Naive thymus-derived CD8-positive, alpha-beta T cell (primary cell): ENCODE measurements around the gene SLC5A11. TPM values are rescaled to one million over a fixed set of nuclear protein-coding genes. Genes with fewer than 3 reads are reported as not detected.
"Not testable (repeated sequence)": the region's sequence is repeated elsewhere in the genome, so short reads cannot be mapped to it uniquely, and the experiment has no call there.

ENCODE experiments used
- ATAC-seq, 2 donors: fragments of 150-1000 bp; cut with Tn5 transposase in 1 of 2; sonication (Bioruptor Pico), chemical (Tn5 transposase) in 1 of 2; 1 replicate in 1 of 2; 2 replicates in 1 of 2; pipeline ENCODE4 v1.10.0; 2021; ENCODE audit warnings: mild to moderate bottlenecking in 2 of 2, moderate library complexity in 2 of 2
- POLR2A ChIA-PET: fragments of 350-600 bp; sonication (Branson Sonifier 250); formaldehyde crosslinking; loops from one replicate; lab custom pipeline; 2021; ENCODE audit warnings: antibody characterized with exemption; lab: Charles Lee
- DNase-seq, 10 donors: peaks; one replicate each; pipeline versions ENCODE4 v3.0.0 to v3.0.0-alpha.2; 2020 to 2022
- H3K27ac Mint-ChIP-seq, 10 donors: one replicate each; pipeline ENCODE4 v1.8.0; 2020 to 2022; ENCODE audit warnings: mild to moderate bottlenecking in 10 of 10, mixed read lengths in 10 of 10, moderate library complexity in 4 of 10, inconsistent platforms in 1 of 10
- H3K27me3 Mint-ChIP-seq, 5 donors: one replicate each; pipeline ENCODE4 v1.8.0; 2021 to 2022; ENCODE audit warnings: mixed read lengths in 5 of 5
- H3K36me3 Mint-ChIP-seq, 3 donors: one replicate each; pipeline ENCODE4 v1.8.0; 2020 to 2022; ENCODE audit warnings: mixed read lengths in 3 of 3, mild to moderate bottlenecking in 2 of 3, inconsistent platforms in 1 of 3
- H3K4me1 Mint-ChIP-seq, 4 donors: one replicate each; pipeline ENCODE4 v1.8.0; 2021 to 2022; ENCODE audit warnings: mixed read lengths in 4 of 4
- H3K4me3 Mint-ChIP-seq, 10 donors: one replicate each; pipeline ENCODE4 v1.8.0; 2020 to 2022; ENCODE audit warnings: mild to moderate bottlenecking in 10 of 10, mixed read lengths in 10 of 10, moderate library complexity in 6 of 10, inconsistent platforms in 1 of 10
- H3K9me3 Mint-ChIP-seq, 9 donors: one replicate each; pipeline ENCODE4 v1.8.0; 2020 to 2022; ENCODE audit warnings: mixed read lengths in 9 of 9, mild to moderate bottlenecking in 3 of 9, inconsistent platforms in 1 of 9, moderate library complexity in 1 of 9
- polyA plus RNA-seq, 3 donors: library from polyadenylated mRNA; unstranded; fragments of 300-500 nt; fragmentation: Illumina TruSeq; gene quantifications; one replicate each; pipeline ENCODE4 v1.2.3, GENCODE V29; 2021
- total RNA-seq, 8 experiments: library from RNA in 2 of 8; stranded (reverse) in 2 of 8; gene quantifications; one replicate each; pipeline ENCODE4 v1.2.3 and lab custom pipeline; 2021 to 2026

The SLC5A11 gene
- total and polyA plus RNA-seq, 5 experiments from 2014 or later, result 0.22 to 0.68 TPM; not detected in 3

GRCh38 chr16:24841291-24841690, 4.5 kb upstream of the SLC5A11 start:
- Mint-ChIP-seq H3K4me3 (no peak overlapping the region), H3K4me1 (no peaks in the 10 kb centered on the region), H3K27me3 (peaks cover 0 to 4% (median 0%) of the 10 kb centered on the region in 5 donors), H3K36me3 (peaks cover 0 to 15% (median 9%) of the 10 kb centered on the region in 3 donors), H3K27ac (no peak overlapping the region), H3K9me3 (no peaks in the 10 kb centered on the region)
- no peak for ATAC-seq
- POLR2A ChIA-PET, result no interaction called here
- DNase-seq, result no peak

GRCh38 chr16:24844101-24845030, 1.4 kb upstream of the SLC5A11 start:
- POLR2A ChIA-PET, result no interaction called here
- peaks cover 0 to 13% (median 9%) of the 10 kb centered on the region in 3 donors for H3K36me3 Mint-ChIP-seq

GRCh38 chr16:24845031-24845365, 765 bp upstream of the SLC5A11 start:
- not testable (repeated sequence) for ATAC-seq, H3K27ac Mint-ChIP-seq

More at GRCh38 chr16:24844101-24845030, 1.4 kb upstream of the SLC5A11 start:
- no peak overlapping the region for H3K4me3 Mint-ChIP-seq
- no peaks in the 10 kb centered on the region for H3K9me3 Mint-ChIP-seq
- H3K27ac Mint-ChIP-seq, result peak overlapping the region in 1 of 10 donors; percentile 48
- no peak for ATAC-seq
- H3K4me1 Mint-ChIP-seq, result no peaks in the 10 kb centered on the region
- no peak for DNase-seq
- peaks cover 0 to 10% (median 1%) of the 10 kb centered on the region in 5 donors for H3K27me3 Mint-ChIP-seq

GRCh38 chr16:24846548-24847357, 990 bp downstream of the SLC5A11 start:
- H3K9me3 Mint-ChIP-seq, result no peaks in the 10 kb centered on the region
- peak overlapping the region in 1 of 10 donors; percentile 9 for H3K27ac Mint-ChIP-seq
- peaks cover 0 to 13% (median 9%) of the 10 kb centered on the region in 3 donors for H3K36me3 Mint-ChIP-seq
- DNase-seq (no peak), ATAC-seq (no peak)
- H3K4me1 Mint-ChIP-seq, result peaks cover 0 to 3% (median 0%) of the 10 kb centered on the region in 4 donors
- H3K27me3 Mint-ChIP-seq, result peaks cover 0 to 10% (median 1%) of the 10 kb centered on the region in 5 donors
- H3K4me3 Mint-ChIP-seq, result no peak overlapping the region
- POLR2A ChIA-PET, result no interaction called here

More at GRCh38 chr16:24845031-24845365, 765 bp upstream of the SLC5A11 start:
- H3K36me3 Mint-ChIP-seq, result peaks cover 0 to 13% (median 9%) of the 10 kb centered on the region in 3 donors
- H3K4me1 Mint-ChIP-seq, DNase-seq, H3K9me3 Mint-ChIP-seq, H3K4me3 Mint-ChIP-seq, POLR2A ChIA-PET: not testable (repeated sequence)
- peaks cover 0 to 10% (median 1%) of the 10 kb centered on the region in 5 donors for H3K27me3 Mint-ChIP-seq

GRCh38 chr16:24847358-24847664, 1.5 kb downstream of the SLC5A11 start:
- ATAC-seq, result no peak
- H3K36me3 Mint-ChIP-seq, result peaks cover 0 to 11% (median 9%) of the 10 kb centered on the region in 3 donors
- no peaks in the 10 kb centered on the region for H3K9me3 Mint-ChIP-seq
- POLR2A ChIA-PET, result no interaction called here
- peak overlapping the region in 1 of 10 donors; percentile 9 for H3K27ac Mint-ChIP-seq
- DNase-seq, result no peak
- peaks cover 0 to 10% (median 1%) of the 10 kb centered on the region in 5 donors for H3K27me3 Mint-ChIP-seq
- peaks cover 0 to 3% (median 0%) of the 10 kb centered on the region in 4 donors for H3K4me1 Mint-ChIP-seq
- no peak overlapping the region for H3K4me3 Mint-ChIP-seq

GRCh38 chr16:24848065-24848464, 2.3 kb downstream of the SLC5A11 start:
- POLR2A ChIA-PET, result no interaction called here
- H3K27me3 Mint-ChIP-seq, result peaks cover 0 to 10% (median 1%) of the 10 kb centered on the region in 5 donors
- H3K27ac Mint-ChIP-seq, result no peak overlapping the region
- peaks cover 0 to 9% (median 8%) of the 10 kb centered on the region in 3 donors for H3K36me3 Mint-ChIP-seq
- no peak overlapping the region for H3K4me3 Mint-ChIP-seq
- DNase-seq (no peak), ATAC-seq (no peak)
- no peaks in the 10 kb centered on the region for H3K9me3 Mint-ChIP-seq
- H3K4me1 Mint-ChIP-seq, result peaks cover 0 to 3% (median 0%) of the 10 kb centered on the region in 4 donors

GRCh38 chr16:24849641-24850040, 3.9 kb downstream of the SLC5A11 start:
- POLR2A ChIA-PET, result no interaction called here
- Mint-ChIP-seq H3K27ac (no peak overlapping the region), H3K4me3 (no peak overlapping the region), H3K4me1 (peaks cover 0 to 5% (median 0%) of the 10 kb centered on the region in 4 donors), H3K27me3 (peaks cover 0 to 10% (median 0%) of the 10 kb centered on the region in 5 donors), H3K36me3 (peaks cover 0 to 3% (median 0%) of the 10 kb centered on the region in 3 donors), H3K9me3 (no peaks in the 10 kb centered on the region)
- ATAC-seq (no peak), DNase-seq (no peak)

GRCh38 chr16:24850289-24850938, 4.7 kb downstream of the SLC5A11 start:
- ATAC-seq, result no peak
- H3K4me1 Mint-ChIP-seq, result peaks cover 0 to 5% (median 0%) of the 10 kb centered on the region in 4 donors
- no peak overlapping the region for H3K27ac Mint-ChIP-seq
- no peaks in the 10 kb centered on the region for H3K9me3 Mint-ChIP-seq
- POLR2A ChIA-PET, result no interaction called here
- peaks cover 0 to 3% (median 0%) of the 10 kb centered on the region in 3 donors for H3K36me3 Mint-ChIP-seq
- no peak overlapping the region for H3K4me3 Mint-ChIP-seq
- DNase-seq, result no peak
- H3K27me3 Mint-ChIP-seq, result peaks cover 0 to 10% (median 0%) of the 10 kb centered on the region in 5 donors

GRCh38 chr16:24851700-24852099, 5.9 kb downstream of the SLC5A11 start:
- POLR2A ChIA-PET, result no interaction called here
- peak overlapping the region in 1 of 10 donors; percentile 60 for H3K27ac Mint-ChIP-seq
- peaks cover 0 to 3% (median 0%) of the 10 kb centered on the region in 3 donors for H3K36me3 Mint-ChIP-seq
- H3K27me3 Mint-ChIP-seq, result peaks cover 0 to 10% (median 1%) of the 10 kb centered on the region in 5 donors
- H3K4me1 Mint-ChIP-seq, result peaks cover 0 to 5% (median 0%) of the 10 kb centered on the region in 4 donors
- no peak for ATAC-seq
- no peaks in the 10 kb centered on the region for H3K9me3 Mint-ChIP-seq
- no peak for DNase-seq
- H3K4me3 Mint-ChIP-seq, result no peak overlapping the region

- ATAC-seq, result no peak
- Mint-ChIP-seq H3K4me1 (peaks cover 0 to 5% (median 0%) of the 10 kb centered on the region in 4 donors), H3K9me3 (peaks cover 0 to 2% (median 0%) of the 10 kb centered on the region in 9 donors), H3K27me3 (peaks cover 0 to 8% (median 3%) of the 10 kb centered on the region in 5 donors), H3K4me3 (no peak overlapping the region), H3K27ac (no peak overlapping the region), H3K36me3 (peaks cover 0 to 3% (median 0%) of the 10 kb centered on the region in 3 donors)
- DNase-seq, result no peak
- POLR2A ChIA-PET, result no interaction called here
These were observed 6.5 kb downstream of the SLC5A11 start for GRCh38 chr16:24852281-24852721.

- H3K36me3 Mint-ChIP-seq, result no peaks in the 10 kb centered on the region
- H3K27ac Mint-ChIP-seq, result no peak overlapping the region
- DNase-seq (no peak), ATAC-seq (no peak)
- peaks cover 0 to 6% (median 0%) of the 10 kb centered on the region in 9 donors for H3K9me3 Mint-ChIP-seq
- H3K27me3 Mint-ChIP-seq, result peaks cover 0 to 10% (median 0%) of the 10 kb centered on the region in 5 donors
- POLR2A ChIA-PET, result no interaction called here
- H3K4me1 Mint-ChIP-seq, result peaks cover 0 to 5% (median 0%) of the 10 kb centered on the region in 4 donors
- no peak overlapping the region for H3K4me3 Mint-ChIP-seq
These were observed 7.5 kb downstream of the SLC5A11 start for GRCh38 chr16:24853169-24853824.

GRCh38 chr16:24853830-24854229, 8.1 kb downstream of the SLC5A11 start:
- ATAC-seq (no peak), DNase-seq (no peak)
- no peaks in the 10 kb centered on the region for H3K36me3 Mint-ChIP-seq
- POLR2A ChIA-PET, result no interaction called here
- H3K27ac Mint-ChIP-seq, result no peak overlapping the region
- H3K4me3 Mint-ChIP-seq, result no peak overlapping the region
- peaks cover 0 to 5% (median 0%) of the 10 kb centered on the region in 4 donors for H3K4me1 Mint-ChIP-seq
- H3K9me3 Mint-ChIP-seq, result peaks cover 0 to 6% (median 0%) of the 10 kb centered on the region in 9 donors
- H3K27me3 Mint-ChIP-seq, result peaks cover 0 to 13% (median 0%) of the 10 kb centered on the region in 5 donors
